GM23248 (cell line): Measurements from ENCODE around the gene CDK7. TPM values are rescaled to one million over a fixed set of nuclear protein-coding genes. Genes with fewer than 3 reads are reported as not detected.

Experiments
- DNase-seq: peaks from one replicate; pipeline ENCODE4 v3.0.0-alpha.2; 2015
- H2AFZ ChIP-seq: fragments of 200-600 bp; sonication (generic); 2 replicates; pipeline ENCODE4 v1.6.1; 2016; ENCODE audit warnings: antibody characterized with exemption
- H3F3A ChIP-seq: fragments of 200-600 bp; sonication (generic); 2 replicates; pipeline ENCODE4 v1.6.1; 2016; ENCODE audit warnings: mild to moderate bottlenecking, antibody characterized with exemption, mixed run types; ENCODE audit not compliant: insufficient read depth
- H3K27ac ChIP-seq: fragments of 200-600 bp; sonication (generic); 2 replicates; pipeline ENCODE4 v1.5.1; 2016; ENCODE audit warnings: mild to moderate bottlenecking
- H3K27me3 ChIP-seq: fragments of 200-600 bp; sonication (generic); replicated peaks from 2 replicates; pipeline ENCODE4 v1.6.1; 2016; ENCODE audit warnings: mild to moderate bottlenecking; ENCODE audit not compliant: insufficient read depth
- H3K36me3 ChIP-seq: fragments of 200-600 bp; sonication (generic); 2 replicates; pipeline ENCODE4 v1.6.1; 2016; ENCODE audit warnings: low read depth, mild to moderate bottlenecking
- H3K4me1 ChIP-seq: fragments of 200-600 bp; sonication (generic); 2 replicates; pipeline ENCODE4 v1.6.1; 2016; ENCODE audit warnings: mild to moderate bottlenecking; ENCODE audit not compliant: insufficient read depth
- H3K4me2 ChIP-seq: fragments of 200-600 bp; sonication (generic); one replicate; pipeline ENCODE4 v1.6.1; 2016; ENCODE audit warnings: mild to moderate bottlenecking; ENCODE audit not compliant: unreplicated experiment
- H3K4me3 ChIP-seq: fragments of 200-600 bp; sonication (generic); 2 replicates; pipeline ENCODE4 v1.5.1; 2016; ENCODE audit warnings: mild to moderate bottlenecking
- H3K79me2 ChIP-seq: fragments of 200-600 bp; sonication (generic); 2 replicates; pipeline ENCODE4 v1.6.1; 2016; ENCODE audit warnings: mild to moderate bottlenecking; ENCODE audit not compliant: insufficient read depth
- H3K9ac ChIP-seq: fragments of 200-600 bp; sonication (generic); 2 replicates; pipeline ENCODE4 v1.6.1; 2016; ENCODE audit warnings: mild to moderate bottlenecking
- H3K9me2 ChIP-seq: fragments of 200-600 bp; sonication (generic); 2 replicates; pipeline ENCODE4 v1.6.1; 2016; ENCODE audit warnings: mixed run types, mild to moderate bottlenecking, moderate library complexity; ENCODE audit not compliant: insufficient read depth
- H3K9me3 ChIP-seq: fragments of 200-600 bp; sonication (generic); one replicate; pipeline ENCODE4 v1.6.1; 2017; ENCODE audit warnings: low read depth
- H4K20me1 ChIP-seq: fragments of 200-600 bp; sonication (generic); 2 replicates; pipeline ENCODE4 v1.6.0; 2016; ENCODE audit not compliant: insufficient read depth
- EZH2 ChIP-seq: fragments of 200-600 bp; sonication (generic); IDR thresholded peaks from 2 replicates; pipeline ENCODE4 v1.6.1; 2018; ENCODE audit warnings: antibody characterized with exemption, mild to moderate bottlenecking; ENCODE audit not compliant: insufficient read depth, poor library complexity, severe bottlenecking
- EZH2phosphoT487 ChIP-seq: fragments of 200-600 bp; sonication (generic); IDR thresholded peaks from 2 replicates; pipeline ENCODE4 v1.6.1; 2018; ENCODE audit warnings: antibody characterized with exemption, moderate library complexity, mild to moderate bottlenecking, low read depth; ENCODE audit not compliant: insufficient read depth
- WGBS, 2 experiments: methylation state at CpG; one replicate each; pipeline ENCODE4 v1.1.6; 2015 to 2017; ENCODE audit warnings: low lambda C conversion rate in 2 of 2, low coverage in 1 of 2; ENCODE audit errors: missing lambda C conversion rate in 2 of 2; 5-methylcytosine and 5-hydroxymethylcytosine counted together
- in situ Hi-C: fragments of 300-500 bp; cut with MboI; formaldehyde crosslinking; loops from 2 replicates; pipeline ENCODE4 v1.15.0; 2020
- polyA plus RNA-seq: library from polyadenylated mRNA; unstranded; fragments of >200 nt; fragmentation: Nextera tagmentation; extraction: Ambion mirVana; gene quantifications from 2 replicates; pipeline ENCODE4 v1.2.1, GENCODE V29; 2016
- total RNA-seq: library from RNA; depleted of rRNA; stranded (reverse); fragments of >200 nt; shearing (Covaris generic); gene quantifications from 2 replicates; pipeline ENCODE4 v1.2.3, GENCODE V29; 2014; rRNA removed

CDK7 gene
- total and polyA plus RNA-seq, 2 experiments from 2014 or later = 55.7 to 60.4 TPM

GRCh38 chr5:69315972-69316371 lies 81.3 kb downstream of the CDK7 start:
- in situ Hi-C loops = no loop called here
- Histone ChIP-seq H3K9me2 (no peaks in the 10 kb centered on the region), H2AFZ (no peak overlapping the region), H3K4me3 (no peak overlapping the region), H3F3A (no peaks in the 10 kb centered on the region), H4K20me1 (no peaks in the 10 kb centered on the region), H3K4me2 (no peak overlapping the region), H3K27me3 (no peaks in the 10 kb centered on the region), H3K4me1 (no peaks in the 10 kb centered on the region), H3K36me3 (no peaks in the 10 kb centered on the region), H3K27ac (no peak overlapping the region), H3K9me3 (no peaks in the 10 kb centered on the region), H3K9ac (no peak overlapping the region), H3K79me2 (no peaks in the 10 kb centered on the region)
- TF ChIP-seq EZH2phosphoT487 = no peak
- TF ChIP-seq EZH2 = no peak
- WGBS, 2 experiments = 96% methylated on average over 1 of the region's 1 CpG
- DNase-seq = no peak

DNA sequence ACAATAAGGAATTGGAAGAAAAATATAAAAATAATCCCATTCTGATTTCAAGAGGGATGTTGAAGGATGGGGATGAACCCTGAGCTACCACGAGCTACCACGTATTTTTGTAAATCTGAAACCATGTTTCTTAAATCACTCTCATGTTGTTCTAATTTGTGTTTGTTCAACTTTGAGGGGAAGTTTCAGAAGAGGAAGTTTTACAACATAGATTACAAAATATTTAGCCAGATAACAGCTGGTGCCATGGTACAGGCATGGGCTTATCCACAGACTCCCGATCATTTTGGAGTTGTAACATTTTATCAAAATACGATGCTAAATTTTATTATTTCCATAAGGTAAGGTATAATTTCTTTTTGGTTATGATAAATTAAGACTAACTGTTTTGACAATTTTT lies 82.7 kb downstream of the CDK7 start:
- Histone ChIP-seq H3K4me2 (no peak overlapping the region), H3K79me2 (no peaks in the 10 kb centered on the region), H4K20me1 (no peaks in the 10 kb centered on the region), H3F3A (no peaks in the 10 kb centered on the region), H3K36me3 (no peaks in the 10 kb centered on the region), H3K27ac (no peak overlapping the region), H2AFZ (no peak overlapping the region), H3K4me1 (no peaks in the 10 kb centered on the region), H3K9ac (no peak overlapping the region), H3K9me3 (no peaks in the 10 kb centered on the region), H3K27me3 (no peaks in the 10 kb centered on the region), H3K9me2 (no peaks in the 10 kb centered on the region), H3K4me3 (no peak overlapping the region)
- WGBS, 2 experiments = 82 to 86% methylated on average over 4 of the region's 4 CpGs
- TF ChIP-seq EZH2phosphoT487 (no peak), EZH2 (no peak)
- no peak for DNase-seq
- in situ Hi-C loops = no loop called here

DNA sequence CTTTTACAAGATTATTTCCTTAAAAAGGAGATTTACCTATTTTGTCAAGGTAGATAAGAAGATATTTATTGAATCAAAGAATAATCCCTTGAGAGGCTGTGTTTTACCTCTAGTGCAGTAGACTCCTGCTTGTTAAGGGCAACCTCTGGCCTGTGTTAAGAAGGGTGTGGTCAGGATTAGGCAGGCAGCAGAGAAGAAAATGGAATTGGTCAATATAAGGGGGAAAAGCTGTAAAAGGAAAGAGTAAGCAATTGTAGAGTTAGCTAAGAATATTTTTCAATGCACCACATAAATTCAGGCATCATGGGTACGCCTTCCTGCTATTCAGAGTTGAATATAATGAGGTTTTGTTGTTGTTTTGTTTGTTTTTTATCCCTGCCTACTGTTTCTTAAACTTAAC lies 91.7 kb downstream of the CDK7 start:
- H4K20me1 ChIP-seq = no peaks in the 10 kb centered on the region
- H3K79me2 ChIP-seq = no peaks in the 10 kb centered on the region
- no peaks in the 10 kb centered on the region for H3K9me3 ChIP-seq
- in situ Hi-C loops = no loop called here
- no peaks in the 10 kb centered on the region for H3K27me3 ChIP-seq
- no peaks in the 10 kb centered on the region for H3K4me1 ChIP-seq
- H3F3A ChIP-seq = no peaks in the 10 kb centered on the region
- H3K36me3 ChIP-seq = no peaks in the 10 kb centered on the region
- H3K9me2 ChIP-seq = no peaks in the 10 kb centered on the region
- H3K9ac ChIP-seq = no peak overlapping the region
- no peak overlapping the region for H3K4me3 ChIP-seq
- WGBS, 2 experiments = 61 to 85% methylated on average over 1 of the region's 1 CpG
- TF ChIP-seq EZH2 = no peak
- no peak overlapping the region for H3K27ac ChIP-seq
- DNase-seq = no peak
- no peak overlapping the region for H2AFZ ChIP-seq
- no peak overlapping the region for H3K4me2 ChIP-seq

Other genes starting within 250 kb of the CDK7 start
- gene SLC30A5, start 140.9 kb upstream of the CDK7 start, total RNA-seq = 66.8 and 69.6 TPM in 2 replicates
- 63.2 and 67.1 TPM in 2 replicates for gene SLC30A5, start 140.9 kb upstream of the CDK7 start, polyA plus RNA-seq
- 66.7 and 73.6 TPM in 2 replicates for gene CCNB1, start 67.7 kb upstream of the CDK7 start, total RNA-seq
- gene CCNB1, start 67.7 kb upstream of the CDK7 start, polyA plus RNA-seq = 94.3 and 94.6 TPM in 2 replicates
- 14.7 and 16.7 TPM in 2 replicates for gene CENPH, start 45.3 kb upstream of the CDK7 start, total RNA-seq
- 11.0 and 12.5 TPM in 2 replicates for gene CENPH, start 45.3 kb upstream of the CDK7 start, polyA plus RNA-seq
- 0.97 and 1.9 TPM in 2 replicates for gene CCDC125, start 97.9 kb downstream of the CDK7 start, total RNA-seq
- 2.6 TPM in 2 replicates for gene CCDC125, start 97.9 kb downstream of the CDK7 start, polyA plus RNA-seq
- 17.0 and 20.0 TPM in 2 replicates for gene AK6, start 134.6 kb downstream of the CDK7 start, total RNA-seq
- gene AK6, start 134.6 kb downstream of the CDK7 start, polyA plus RNA-seq = 125 and 136 TPM in 2 replicates
- gene TAF9, start 134.6 kb downstream of the CDK7 start, total RNA-seq = 60.8 and 79.4 TPM in 2 replicates
- gene TAF9, start 134.6 kb downstream of the CDK7 start, polyA plus RNA-seq = 117 and 118 TPM in 2 replicates
- 15.8 and 27.8 TPM in 2 replicates for gene RAD17, start 134.9 kb downstream of the CDK7 start, total RNA-seq
- 20.5 and 21.7 TPM in 2 replicates for gene RAD17, start 134.9 kb downstream of the CDK7 start, polyA plus RNA-seq
- gene MARVELD2, start 180.2 kb downstream of the CDK7 start, total RNA-seq = 2.8 and 5.5 TPM in 2 replicates
- 1.7 and 2.1 TPM in 2 replicates for gene MARVELD2, start 180.2 kb downstream of the CDK7 start, polyA plus RNA-seq